K562 (cell line): Measurements from ENCODE around the gene TMEM11. TPM values are rescaled to one million over a fixed set of nuclear protein-coding genes. Genes with fewer than 3 reads are reported as not detected.

Experiments
- ATAC-seq: fragments of 200-7000 bp; cut with Tn5 transposase; 3 replicates; pipeline ENCODE4 v1.9.1; 2020; ENCODE audit warnings: moderate library complexity
- BruUV-seq: library from RNA; stranded (reverse); fragments of 400-500 nt; replicated peaks from 2 replicates; lab custom pipeline; 2021; lab: Mats Ljungman, UMichigan
- CTCF ChIA-PET: fragments of 300-600 bp; formaldehyde crosslinking; extraction: SDS; loops from one replicate; lab custom pipeline; 2021; ENCODE audit warnings: low intra/inter-chr PET ratio; lab: Yijun Ruan, JAX
- POLR2A ChIA-PET: fragments of 300-600, 350-650 bp; sonication (Branson Sonifier 250); formaldehyde crosslinking; extraction: SDS; loops from one replicate; lab custom pipeline; 2021; ENCODE audit warnings: antibody characterized with exemption, inconsistent platforms; lab: Yijun Ruan, JAX
- DNase-seq, 4 experiments: peaks; one replicate each; pipeline versions ENCODE4 v3.0.0 to v3.0.0-alpha.2; 2011 to 2018; ENCODE audit warnings: low spot score in 3 of 4, mixed read lengths in 3 of 4; ENCODE audit errors: extremely low read depth in 1 of 4
- FAIRE-seq: peaks from 2 replicates; lab custom pipeline; 2011; peaks lifted over from hg19 to GRCh38; lab: Jason Lieb, UNC
- H2AFZ ChIP-seq: 2 replicates; pipeline ENCODE4 v1.6.0; 2011; ENCODE audit warnings: low read depth, low read length, control low read depth, inconsistent platforms
- H3K27ac ChIP-seq: fragments of 200-600 bp; 3 replicates; pipeline ENCODE4 v1.8.0; 2011; ENCODE audit warnings: low read depth, mild to moderate bottlenecking, control low read depth, inconsistent platforms, low read length, moderate library complexity, mixed read lengths; ENCODE audit errors: extremely low read depth
- H3K27me3 ChIP-seq, 2 experiments: fragments of 300-600 bp in 1 of 2; 2 replicates in 1 of 2; 3 replicates in 1 of 2; pipeline versions ENCODE4 v1.6.0 to v1.8.0; 2011; ENCODE audit warnings: inconsistent platforms in 2 of 2, low read length in 2 of 2, mild to moderate bottlenecking in 1 of 2, mixed read lengths in 1 of 2, moderate library complexity in 1 of 2; ENCODE audit not compliant: control insufficient read depth in 2 of 2, insufficient read depth in 2 of 2
- H3K36me3 ChIP-seq: fragments of 300-600 bp; 3 replicates; pipeline ENCODE4 v1.8.0; 2011; ENCODE audit warnings: mild to moderate bottlenecking, low read length, inconsistent platforms; ENCODE audit not compliant: control insufficient read depth, insufficient read depth
- H3K4me1 ChIP-seq, 2 experiments: fragments of 200-600 bp in 1 of 2; replicated peaks in 1 of 2; 2 replicates in 1 of 2; 3 replicates in 1 of 2; pipeline versions ENCODE4 v1.5.1 to v1.8.0; 2011; ENCODE audit warnings: inconsistent platforms in 2 of 2, low read length in 2 of 2, mild to moderate bottlenecking in 1 of 2, mixed read lengths in 1 of 2, moderate library complexity in 1 of 2; ENCODE audit not compliant: control insufficient read depth in 2 of 2, insufficient read depth in 2 of 2
- H3K4me2 ChIP-seq: 2 replicates; pipeline ENCODE4 v1.6.1; 2011; ENCODE audit warnings: low read length, control low read depth, inconsistent platforms, mixed read lengths; ENCODE audit not compliant: insufficient read depth
- H3K4me3 ChIP-seq: fragments of 200-600 bp; sonication (generic), shearing (Covaris generic); 2 replicates; pipeline ENCODE4 v1.5.1; 2016; ENCODE audit warnings: control low read depth, inconsistent platforms
- H3K79me2 ChIP-seq: fragments of 200-600 bp; 3 replicates; pipeline ENCODE4 v1.8.0; 2011; ENCODE audit warnings: low read length, inconsistent platforms; ENCODE audit not compliant: control insufficient read depth, insufficient read depth
- H3K9ac ChIP-seq, 2 experiments: 2 replicates each; pipeline versions ENCODE4 v1.6.0 to v1.6.1; 2011; ENCODE audit warnings: low read depth in 2 of 2, low read length in 2 of 2, control low read depth in 1 of 2, inconsistent platforms in 1 of 2, mild to moderate bottlenecking in 1 of 2, mixed read lengths in 1 of 2; ENCODE audit not compliant: insufficient read depth in 1 of 2
- H3K9me1 ChIP-seq: one replicate; pipeline ENCODE4 v1.6.0; 2011; ENCODE audit warnings: inconsistent platforms, mild to moderate bottlenecking, low read length, moderate library complexity; ENCODE audit not compliant: control insufficient read depth, insufficient read depth
- H3K9me3 ChIP-seq: replicated peaks from 2 replicates; pipeline ENCODE4 v1.5.1; 2011; ENCODE audit warnings: low read depth, low read length, inconsistent platforms; ENCODE audit not compliant: control insufficient read depth, insufficient read depth
- H4K20me1 ChIP-seq: replicated peaks from 2 replicates; pipeline ENCODE4 v1.6.1; 2011; ENCODE audit warnings: low read length, inconsistent platforms, mixed read lengths; ENCODE audit not compliant: control insufficient read depth, insufficient read depth
- CEBPB ChIP-seq: fragments of 450-650 bp; IDR thresholded peaks from 2 replicates; pipeline ENCODE4 v1.6.1; 2016; ENCODE audit warnings: missing genetic modification characterization, missing compliant biosample characterization
- CREM ChIP-seq: IDR thresholded peaks from 2 replicates; pipeline ENCODE4 v1.6.1; 2014; ENCODE audit warnings: antibody characterized with exemption, low read depth
- LCOR ChIP-seq: sonication (generic); formaldehyde crosslinking; IDR thresholded peaks from 2 replicates; pipeline ENCODE4 v1.8.0; 2022; ENCODE audit warnings: mild to moderate bottlenecking, missing genetic modification reagents
- PHF21A ChIP-seq: fragments of 450-650 bp; IDR thresholded peaks from 2 replicates; pipeline ENCODE4 v1.6.1; 2017; ENCODE audit warnings: low read depth, borderline replicate concordance
- POLR2AphosphoS2 ChIP-seq: IDR thresholded peaks from 2 replicates; pipeline ENCODE4 v1.6.1; 2012; ENCODE audit warnings: low read length, improper control_type of control experiment
- RCOR1 ChIP-seq, 2 experiments: IDR thresholded peaks; 2 replicates each; pipeline ENCODE4 v1.6.1; 2012; ENCODE audit warnings: low read depth in 2 of 2, low read length in 2 of 2, borderline replicate concordance in 1 of 2, improper control_type of control experiment in 1 of 2
- SAFB2 ChIP-seq: fragments of 200-400 bp; formaldehyde crosslinking; IDR thresholded peaks from 2 replicates; pipeline ENCODE4 v1.6.1; 2018; ENCODE audit warnings: borderline replicate concordance, low read length, low read depth, moderate library complexity; ENCODE audit not compliant: severe bottlenecking
- SMAD3 ChIP-seq: fragments of 450-650 bp; formaldehyde crosslinking; conservative IDR thresholded peaks from 2 replicates; pipeline ENCODE4 v1.4.0; 2020; ENCODE audit warnings: mild to moderate bottlenecking
- U2AF1 ChIP-seq: fragments of 200-400 bp; formaldehyde crosslinking; optimal IDR thresholded peaks from 2 replicates; pipeline ENCODE3; 2017; ENCODE audit warnings: mild to moderate bottlenecking, low read depth, low read length, moderate library complexity
- ZBTB17 ChIP-seq: fragments of 450-650 bp; formaldehyde crosslinking; IDR thresholded peaks from 2 replicates; pipeline ENCODE4 v1.4.0; 2020; ENCODE audit warnings: mild to moderate bottlenecking
- ZNF347 ChIP-seq: fragments of 450-650 bp; formaldehyde crosslinking; IDR thresholded peaks from 2 replicates; pipeline ENCODE4 v1.4.0; 2020; ENCODE audit warnings: low read depth, mild to moderate bottlenecking, moderate library complexity
- ZNF830 ChIP-seq: fragments of 250-450 bp; sonication (Bioruptor Pico); IDR thresholded peaks from 2 replicates; pipeline ENCODE4 v1.5.0; 2021; ENCODE audit warnings: mild to moderate bottlenecking
- WGBS: fragments of 100-300 bp; shearing (Covaris generic); methylation state at CpG from one replicate; pipeline ENCODE4 v1.1.6; 2016; ENCODE audit warnings: low coverage, mixed read lengths; ENCODE audit not compliant: insufficient coverage; ENCODE audit errors: missing lambda C conversion rate; 5-methylcytosine and 5-hydroxymethylcytosine counted together
- in situ Hi-C: fragments of 300-500 bp; cut with MboI; formaldehyde crosslinking; loops from 4 replicates; pipeline ENCODE4 v1.15.0; 2018; ENCODE audit warnings: inconsistent platforms, mixed read lengths
- intact Hi-C: fragments of 100-400 bp; cut with micrococcal nuclease; formaldehyde crosslinking; loops from 2 replicates; pipeline ENCODE4 v1.14.2; 2022
- polyA plus RNA-seq, 8 experiments: library from polyadenylated mRNA; depleted of rRNA in 4 of 8; stranded (reverse) in 5 of 8; unstranded in 3 of 8; fragments of >200 nt; fragmentation: Nextera tagmentation in 2 of 8; fragmentation: Illumina TruSeq in 1 of 8; extraction: Ambion mirVana in 2 of 8; extraction: Trizol in 1 of 8; gene quantifications; 2 replicates each; pipeline versions ENCODE4 v1.2.1 to v1.2.3, GENCODE V29; 2011 to 2014; ENCODE audit warnings: inconsistent platforms in 1 of 8, missing spikeins in 1 of 8
- total RNA-seq, 7 experiments: library from RNA; depleted of rRNA in 6 of 7; stranded (reverse); fragments of >200 nt in 6 of 7; fragmentation: Illumina TruSeq in 2 of 7; extraction: Trizol in 2 of 7; gene quantifications; 2 replicates each; pipeline versions ENCODE4 v1.2.1 to v1.2.3, GENCODE V29; 2011 to 2021; ENCODE audit warnings: low replicate concordance in 1 of 7
- TF ChIP-seq, protein P1 (sequence below), 2 experiments: fragments of 250-450 bp in 1 of 2; fragments of 450-650 bp in 1 of 2; sonication (Bioruptor Pico) in 1 of 2; IDR thresholded peaks; 2 replicates each; pipeline versions ENCODE4 v1.6.1 to v1.8.0; 2016 to 2021; ENCODE audit warnings: mild to moderate bottlenecking in 2 of 2, moderate library complexity in 2 of 2, missing compliant biosample characterization in 1 of 2, missing genetic modification characterization in 1 of 2

TMEM11 gene
- total and polyA plus RNA-seq, 9 of the 15 experiments (the other 6 are each of a cell fraction or from before 2014, with no cell fraction given): 12.0 to 40.7 (median 30.0) TPM

GRCh38 chr17:21152731-21153130 is 61.2 kb downstream of the TMEM11 start:
- Histone ChIP-seq H3K4me3 (no peak overlapping the region), H4K20me1 (no peaks in the 10 kb centered on the region), H3K79me2 (no peaks in the 10 kb centered on the region), H3K4me2 (no peak overlapping the region), H3K9me1 (no peaks in the 10 kb centered on the region), H3K36me3 (no peaks in the 10 kb centered on the region), H2AFZ (no peak overlapping the region), H3K9me3 (0 out of 2 replicates have a peak, but pooled peaks cover 2% of the 10 kb centered on the region), H3K27me3 (no peaks in the 10 kb centered on the region), H3K27ac (no peak overlapping the region), H3K4me1 (no peaks in the 10 kb centered on the region)
- CTCF ChIA-PET: no interaction called here
- intact Hi-C loops: no loop called here
- BruUV-seq: no TSS peak
- DNase-seq (no peak), FAIRE-seq (no peak)
- POLR2A ChIA-PET: no interaction called here
- WGBS: no CpG with 5 or more reads among the region's 1 CpG
- TF ChIP-seq ZNF347 (CRISPR knock-in tag) (no peak), RCOR1 (IDR thresholded peaks at IDR 0.05; ENCODE audit: borderline replicate concordance in 1 of 2, low read depth in 2 of 2, low read length in 2 of 2) (no peak), ZBTB17 (CRISPR knock-in tag) (no peak), CEBPB (no peak), ZNF830 (no peak), SMAD3 (CRISPR knock-in tag) (no peak), LCOR (CRISPR knock-in tag) (no peak), POLR2AphosphoS2 (no peak), CREM (no peak), PHF21A (no peak), U2AF1 (no peak), SAFB2 (no peak)
- TF ChIP-seq, protein P1, sequence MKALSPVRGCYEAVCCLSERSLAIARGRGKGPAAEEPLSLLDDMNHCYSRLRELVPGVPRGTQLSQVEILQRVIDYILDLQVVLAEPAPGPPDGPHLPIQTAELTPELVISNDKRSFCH (CRISPR knock-in tag; IDR thresholded peaks at IDR 0.05): no peak
- TF ChIP-seq, protein P1 (tag; IDR thresholded peaks at IDR 0.05): no peak
- TF ChIP-seq, all 486 proteins: peak for 0
- in situ Hi-C loops: no loop called here
- no peak for ATAC-seq
- H3K9ac ChIP-seq: no peak overlapping the region
